Activated CD8-positive, alpha-beta memory T cell treated with anti-CD3 and anti-CD28 coated beads, Interleukin-2, amount 50 U/mL, for 1 hour (primary cell): ENCODE results near the gene AKAP1.

ENCODE experiments used
- DNase-seq: peaks from one replicate; pipeline ENCODE4 v3.0.0-alpha.2; 2020; ENCODE audit errors: extremely low read depth

The AKAP1 gene

GRCh38 chr17:57164814-57165213, 79.8 kb downstream of the AKAP1 start:
- no peak for DNase-seq

DNA sequence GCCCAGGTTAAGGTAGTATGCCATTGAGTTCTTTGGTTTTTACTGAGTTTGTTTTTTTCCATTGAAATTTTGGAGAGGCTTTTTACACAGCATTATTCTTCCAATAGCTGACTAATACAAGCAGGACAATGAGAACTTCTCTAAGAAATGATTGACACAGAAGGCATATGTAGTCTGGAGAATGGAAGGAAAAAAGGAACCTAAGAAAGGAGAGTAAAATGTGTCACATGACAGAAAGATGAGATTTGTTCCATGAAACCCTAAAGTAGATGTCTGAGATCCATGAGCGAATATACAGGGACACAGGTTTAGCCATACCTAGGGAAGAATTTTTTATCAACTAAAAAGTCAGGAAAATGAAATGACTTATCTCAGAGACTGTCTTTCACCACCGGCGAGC, 80.7 kb downstream of the AKAP1 start:
- no peak for DNase-seq

GRCh38 chr17:57166803-57167202, 81.8 kb downstream of the AKAP1 start:
- no peak for DNase-seq

DNA sequence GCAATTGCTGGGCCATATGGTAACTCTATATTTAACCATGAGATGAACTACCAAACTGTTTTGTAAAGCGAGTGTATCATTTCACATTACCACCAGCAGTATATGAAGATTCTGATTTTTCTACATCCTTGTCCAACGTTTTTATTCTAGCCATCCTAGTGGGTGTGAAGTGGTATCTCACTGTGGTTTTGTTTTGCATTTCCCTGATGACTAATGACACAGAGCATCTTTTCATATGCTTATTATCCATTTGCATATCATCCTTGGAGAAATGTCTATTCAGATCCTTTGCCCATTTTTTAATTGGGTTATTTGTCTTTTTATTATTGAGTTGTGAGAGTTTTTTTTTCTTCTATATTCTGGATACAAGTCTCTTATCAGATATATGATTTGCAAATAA, 83.6 kb downstream of the AKAP1 start:
- no peak for DNase-seq

- DNase-seq: no peak
Measured at GRCh38 chr17:57170866-57171265, 85.8 kb downstream of the AKAP1 start.
